ENCODE measurements around the gene MALL.
"Not testable (repeated sequence)": the region's sequence is repeated elsewhere in the genome, so short reads cannot be mapped to it uniquely, and the experiment has no call there.

The MALL gene

DNA sequence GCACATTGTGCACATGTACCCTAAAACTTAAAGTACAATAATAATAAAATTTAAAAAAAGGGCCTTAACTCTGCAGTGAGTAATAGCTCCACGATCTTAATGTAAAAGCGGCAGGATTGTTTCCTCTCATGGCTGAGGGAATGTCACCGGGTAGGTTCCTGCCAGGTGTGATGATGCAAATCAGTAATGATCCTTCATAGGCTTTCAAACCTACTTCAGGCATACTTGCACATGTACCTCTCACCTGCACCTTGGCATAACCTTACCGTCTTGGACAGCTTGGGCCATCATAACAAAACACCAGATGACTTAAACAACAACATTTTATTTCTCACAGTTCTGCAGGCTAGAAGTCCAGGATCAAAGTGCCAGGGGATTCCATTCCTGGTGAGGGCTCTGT lies 39.7 kb downstream of the MALL start:
- H3K4me1 ChIP-seq (ENCODE audit: insufficient read depth, low read length, severe bottlenecking) = not testable (repeated sequence)

GRCh38 chr2:110069869-110070268 lies 45.8 kb downstream of the MALL start:
- H3K9me3 ChIP-seq (ENCODE audit: low read length); H3K4me3 ChIP-seq (ENCODE audit: low read depth, low read length, poor library complexity, severe bottlenecking); H3K27me3 ChIP-seq (ENCODE audit: insufficient read depth, low read length); H3K4me2 ChIP-seq (ENCODE audit: low read length); H3K79me2 ChIP-seq (ENCODE audit: insufficient read depth, low read length); H3K9ac ChIP-seq (ENCODE audit: low read length); H3F3A ChIP-seq (ENCODE audit: insufficient read depth, low read length); H3K4me1 ChIP-seq (ENCODE audit: insufficient read depth, low read length, severe bottlenecking); H2AFZ ChIP-seq (ENCODE audit: low read length); H3K9me2 ChIP-seq (ENCODE audit: low read depth, low read length); H3K27ac ChIP-seq (ENCODE audit: low read depth, low read length, poor library complexity, severe bottlenecking); H4K20me1 ChIP-seq (ENCODE audit: insufficient read depth, low read length); H3K36me3 ChIP-seq (ENCODE audit: insufficient read depth, low read length): not testable (repeated sequence)

More for the DNA sequence above, 39.7 kb downstream of the MALL start:
- H4K20me1 ChIP-seq (ENCODE audit: insufficient read depth, low read length); H3K4me2 ChIP-seq (ENCODE audit: low read length); H3K79me2 ChIP-seq (ENCODE audit: insufficient read depth, low read length); H3K27me3 ChIP-seq (ENCODE audit: insufficient read depth, low read length); H3K9ac ChIP-seq (ENCODE audit: low read length); H3K9me3 ChIP-seq (ENCODE audit: low read length); H3K4me3 ChIP-seq (ENCODE audit: low read depth, low read length, poor library complexity, severe bottlenecking); H3K9me2 ChIP-seq (ENCODE audit: low read depth, low read length); H3K36me3 ChIP-seq (ENCODE audit: insufficient read depth, low read length); H3F3A ChIP-seq (ENCODE audit: insufficient read depth, low read length); H2AFZ ChIP-seq (ENCODE audit: low read length); H3K27ac ChIP-seq (ENCODE audit: low read depth, low read length, poor library complexity, severe bottlenecking): not testable (repeated sequence)

DNA sequence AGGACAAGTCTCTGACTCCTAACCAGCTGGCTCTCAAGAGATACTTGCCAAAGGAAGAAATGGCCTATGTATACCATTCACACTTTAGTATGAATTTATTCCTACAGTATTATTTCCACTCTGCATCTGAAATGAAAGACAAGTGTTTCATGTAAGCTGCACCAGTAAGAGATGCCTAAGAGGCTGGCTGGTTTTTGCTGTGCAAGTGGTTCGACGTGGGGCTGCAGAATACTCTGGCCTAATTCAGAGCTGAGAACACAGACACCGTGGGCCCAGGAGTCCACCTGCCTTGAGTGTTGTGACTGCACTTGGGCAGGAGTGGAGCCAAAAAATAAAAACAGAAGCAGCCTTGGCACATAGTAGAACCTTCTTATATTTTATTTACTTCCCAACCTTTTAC lies 47.5 kb downstream of the MALL start:
- not testable (repeated sequence) for H3K36me3 ChIP-seq (ENCODE audit: insufficient read depth, low read length); H3K4me2 ChIP-seq (ENCODE audit: low read length); H2AFZ ChIP-seq (ENCODE audit: low read length); H3K9me3 ChIP-seq (ENCODE audit: low read length); H3K27me3 ChIP-seq (ENCODE audit: insufficient read depth, low read length); H3K27ac ChIP-seq (ENCODE audit: low read depth, low read length, poor library complexity, severe bottlenecking); H3K4me3 ChIP-seq (ENCODE audit: low read depth, low read length, poor library complexity, severe bottlenecking); H3K9me2 ChIP-seq (ENCODE audit: low read depth, low read length); H3K4me1 ChIP-seq (ENCODE audit: insufficient read depth, low read length, severe bottlenecking); H4K20me1 ChIP-seq (ENCODE audit: insufficient read depth, low read length); H3K9ac ChIP-seq (ENCODE audit: low read length); H3F3A ChIP-seq (ENCODE audit: insufficient read depth, low read length); H3K79me2 ChIP-seq (ENCODE audit: insufficient read depth, low read length)

DNA sequence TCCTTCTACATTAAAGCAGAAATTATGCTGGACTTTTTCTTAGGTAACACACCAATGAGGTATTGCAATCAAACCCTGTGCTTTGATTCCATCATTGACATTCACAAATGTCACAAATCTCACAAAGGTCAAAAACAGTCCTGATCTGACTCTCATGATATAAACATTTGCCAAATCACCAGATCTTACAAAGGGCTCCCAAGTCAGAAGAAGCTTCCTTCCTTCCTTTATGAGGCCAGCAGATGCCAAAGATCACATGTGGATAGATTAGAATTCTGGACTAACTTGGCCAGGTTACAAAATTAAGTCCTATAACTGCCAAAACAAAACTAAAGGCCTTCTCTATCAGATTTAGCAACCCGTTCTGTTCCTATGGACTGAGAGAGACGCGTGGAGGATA lies 53.3 kb downstream of the MALL start:
- H2AFZ ChIP-seq (ENCODE audit: low read length) = not testable (repeated sequence)

DNA sequence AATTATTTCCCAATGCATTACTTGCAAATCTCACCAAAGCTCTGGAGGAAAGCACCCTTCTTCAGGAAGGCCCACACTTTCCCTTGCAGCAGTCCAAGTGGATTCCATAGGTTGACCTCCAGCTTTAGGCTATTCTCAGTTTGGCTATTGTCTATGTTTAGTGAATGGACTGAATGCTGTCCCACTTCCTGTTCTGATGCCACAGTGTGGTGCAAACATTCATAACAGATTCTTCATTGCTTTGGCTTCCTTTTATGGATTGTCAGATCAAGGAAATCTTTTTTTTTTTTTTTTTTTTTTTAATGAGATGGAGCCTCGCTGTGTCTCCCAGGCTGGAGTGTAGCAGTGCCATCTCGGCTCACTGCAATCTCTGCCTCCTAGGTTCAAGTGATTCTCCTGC lies 55.1 kb downstream of the MALL start:
- not testable (repeated sequence) for H3K4me3 ChIP-seq (ENCODE audit: low read depth, low read length, poor library complexity, severe bottlenecking); H3K9me3 ChIP-seq (ENCODE audit: low read length); H2AFZ ChIP-seq (ENCODE audit: low read length); H3F3A ChIP-seq (ENCODE audit: insufficient read depth, low read length); H3K27ac ChIP-seq (ENCODE audit: low read depth, low read length, poor library complexity, severe bottlenecking); H3K79me2 ChIP-seq (ENCODE audit: insufficient read depth, low read length); H3K4me1 ChIP-seq (ENCODE audit: insufficient read depth, low read length, severe bottlenecking); H3K36me3 ChIP-seq (ENCODE audit: insufficient read depth, low read length); H3K9me2 ChIP-seq (ENCODE audit: low read depth, low read length); H3K4me2 ChIP-seq (ENCODE audit: low read length); H4K20me1 ChIP-seq (ENCODE audit: insufficient read depth, low read length); H3K27me3 ChIP-seq (ENCODE audit: insufficient read depth, low read length); H3K9ac ChIP-seq (ENCODE audit: low read length)

More for the DNA sequence above, 53.3 kb downstream of the MALL start:
- H3K4me1 ChIP-seq (ENCODE audit: insufficient read depth, low read length, severe bottlenecking); H3K9me3 ChIP-seq (ENCODE audit: low read length); H3K27me3 ChIP-seq (ENCODE audit: insufficient read depth, low read length); H3K9me2 ChIP-seq (ENCODE audit: low read depth, low read length); H3K79me2 ChIP-seq (ENCODE audit: insufficient read depth, low read length); H3K27ac ChIP-seq (ENCODE audit: low read depth, low read length, poor library complexity, severe bottlenecking); H3K36me3 ChIP-seq (ENCODE audit: insufficient read depth, low read length); H3F3A ChIP-seq (ENCODE audit: insufficient read depth, low read length); H3K9ac ChIP-seq (ENCODE audit: low read length); H3K4me2 ChIP-seq (ENCODE audit: low read length); H4K20me1 ChIP-seq (ENCODE audit: insufficient read depth, low read length); H3K4me3 ChIP-seq (ENCODE audit: low read depth, low read length, poor library complexity, severe bottlenecking): not testable (repeated sequence)

GRCh38 chr2:110059694-110060358 lies 55.8 kb downstream of the MALL start:
- not testable (repeated sequence) for H3K36me3 ChIP-seq (ENCODE audit: insufficient read depth, low read length); H3K9me2 ChIP-seq (ENCODE audit: low read depth, low read length); H3K9ac ChIP-seq (ENCODE audit: low read length); H3K4me3 ChIP-seq (ENCODE audit: low read depth, low read length, poor library complexity, severe bottlenecking); H3K27ac ChIP-seq (ENCODE audit: low read depth, low read length, poor library complexity, severe bottlenecking); H3K27me3 ChIP-seq (ENCODE audit: insufficient read depth, low read length); H3K79me2 ChIP-seq (ENCODE audit: insufficient read depth, low read length); H2AFZ ChIP-seq (ENCODE audit: low read length); H3F3A ChIP-seq (ENCODE audit: insufficient read depth, low read length); H3K4me2 ChIP-seq (ENCODE audit: low read length); H3K9me3 ChIP-seq (ENCODE audit: low read length); H4K20me1 ChIP-seq (ENCODE audit: insufficient read depth, low read length); H3K4me1 ChIP-seq (ENCODE audit: insufficient read depth, low read length, severe bottlenecking)

DNA sequence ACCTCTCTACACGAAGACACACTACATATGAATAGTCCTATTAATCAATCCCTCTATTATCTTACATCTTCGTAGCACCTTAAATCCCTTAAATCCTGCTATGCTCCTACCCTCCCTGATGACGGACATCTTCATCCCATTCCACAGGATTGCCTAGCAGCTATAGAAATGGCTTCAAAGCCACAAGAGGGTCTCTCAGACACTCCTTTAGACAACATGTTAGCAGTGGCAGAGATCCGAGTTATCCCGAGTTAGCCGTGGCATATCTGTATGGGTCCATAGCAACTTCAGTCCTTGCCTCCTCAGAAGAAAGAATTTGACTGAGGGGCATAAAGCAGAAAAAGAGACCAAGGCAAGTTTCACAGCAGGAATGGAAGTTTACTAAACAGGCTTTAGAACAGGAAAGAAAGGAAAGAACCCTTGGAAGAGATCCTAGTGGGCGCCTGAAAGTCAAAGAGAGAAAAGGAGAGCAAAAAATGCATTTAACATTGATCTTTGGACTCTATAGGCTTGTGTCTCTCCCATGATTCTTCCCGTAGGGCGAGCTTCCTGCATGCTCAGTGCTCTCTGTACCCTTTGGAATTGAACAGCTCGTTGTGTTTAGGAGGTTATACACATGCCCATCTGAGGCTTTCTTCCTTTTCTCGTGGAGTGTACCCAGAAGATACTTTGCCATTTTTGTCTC lies 56.5 kb downstream of the MALL start:
- H3K4me1 ChIP-seq (ENCODE audit: insufficient read depth, low read length, severe bottlenecking); H4K20me1 ChIP-seq (ENCODE audit: insufficient read depth, low read length); H3K4me3 ChIP-seq (ENCODE audit: low read depth, low read length, poor library complexity, severe bottlenecking); H3K4me2 ChIP-seq (ENCODE audit: low read length); H3F3A ChIP-seq (ENCODE audit: insufficient read depth, low read length); H3K27ac ChIP-seq (ENCODE audit: low read depth, low read length, poor library complexity, severe bottlenecking); H2AFZ ChIP-seq (ENCODE audit: low read length); H3K9me3 ChIP-seq (ENCODE audit: low read length); H3K27me3 ChIP-seq (ENCODE audit: insufficient read depth, low read length); H3K79me2 ChIP-seq (ENCODE audit: insufficient read depth, low read length); H3K9me2 ChIP-seq (ENCODE audit: low read depth, low read length); H3K9ac ChIP-seq (ENCODE audit: low read length); H3K36me3 ChIP-seq (ENCODE audit: insufficient read depth, low read length): not testable (repeated sequence)

GRCh38 chr2:110058034-110058433 lies 57.6 kb downstream of the MALL start:
- H3K4me1 ChIP-seq (ENCODE audit: insufficient read depth, low read length, severe bottlenecking); H3K27me3 ChIP-seq (ENCODE audit: insufficient read depth, low read length); H3K36me3 ChIP-seq (ENCODE audit: insufficient read depth, low read length); H3K9ac ChIP-seq (ENCODE audit: low read length); H2AFZ ChIP-seq (ENCODE audit: low read length); H3K4me2 ChIP-seq (ENCODE audit: low read length); H3K9me3 ChIP-seq (ENCODE audit: low read length); H3K4me3 ChIP-seq (ENCODE audit: low read depth, low read length, poor library complexity, severe bottlenecking); H4K20me1 ChIP-seq (ENCODE audit: insufficient read depth, low read length); H3F3A ChIP-seq (ENCODE audit: insufficient read depth, low read length); H3K27ac ChIP-seq (ENCODE audit: low read depth, low read length, poor library complexity, severe bottlenecking); H3K9me2 ChIP-seq (ENCODE audit: low read depth, low read length); H3K79me2 ChIP-seq (ENCODE audit: insufficient read depth, low read length): not testable (repeated sequence)

Data from OCI-LY1 (cell line).